GM18505 (cell line): Measurements from ENCODE around the gene FOXK2.
"Not testable (repeated sequence)": the region's sequence is repeated elsewhere in the genome, so short reads cannot be mapped to it uniquely, and the experiment has no call there.

Source experiments
- ATAC-seq: cut with Tn5 transposase; IDR thresholded peaks from one replicate; pipeline ENCODE4 v1.9.1; 2021; ENCODE audit not compliant: unreplicated experiment
- POLR2A ChIP-seq: IDR thresholded peaks from 4 replicates; pipeline ENCODE4 v1.6.1; 2011; ENCODE audit warnings: borderline replicate concordance; ENCODE audit not compliant: insufficient read depth, insufficient read length; ENCODE audit errors: extremely low read depth

The FOXK2 gene

GRCh38 chr17:82503094-82503727, 16.3 kb upstream of the FOXK2 start:
- ATAC-seq = no peak
- TF ChIP-seq POLR2A = no peak

DNA sequence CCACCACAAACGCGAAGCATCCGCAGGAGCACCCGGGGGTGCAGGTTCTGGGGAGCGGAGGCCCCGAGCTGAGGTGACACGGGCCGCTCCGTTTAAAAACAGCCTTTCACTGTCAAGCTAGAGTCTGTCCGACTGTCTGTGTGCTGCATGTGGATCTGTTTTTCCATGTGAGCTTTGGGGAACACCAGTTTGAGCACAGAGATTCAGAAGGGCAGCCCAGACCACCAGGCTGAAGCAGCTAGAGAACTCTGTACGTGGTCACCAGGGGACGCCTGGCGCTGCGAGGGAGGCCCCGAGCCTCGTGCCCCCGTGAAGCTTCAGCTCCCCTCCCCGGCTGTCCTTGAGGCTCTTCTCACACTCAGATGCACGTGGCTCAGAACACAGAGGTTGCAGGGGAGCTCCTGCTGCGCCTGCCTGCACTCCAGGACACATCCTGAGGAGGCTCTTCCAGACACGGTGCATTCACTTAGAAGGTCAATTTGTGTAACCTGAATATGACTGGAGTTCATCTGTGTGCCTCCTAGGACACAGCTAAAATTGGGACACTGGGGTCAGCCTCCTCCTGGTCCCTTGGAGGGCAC, 15.7 kb upstream of the FOXK2 start:
- no peak for TF ChIP-seq POLR2A
- no peak for ATAC-seq

GRCh38 chr17:82505296-82505695, 14.2 kb upstream of the FOXK2 start:
- ATAC-seq = no peak
- TF ChIP-seq POLR2A = no peak

GRCh38 chr17:82506402-82506801, 13.1 kb upstream of the FOXK2 start:
- TF ChIP-seq POLR2A = peak; percentile 56
- peak; percentile 89 for ATAC-seq

- TF ChIP-seq POLR2A = no peak
- no peak for ATAC-seq
These were observed 11.8 kb upstream of the FOXK2 start for GRCh38 chr17:82507631-82508175.

DNA sequence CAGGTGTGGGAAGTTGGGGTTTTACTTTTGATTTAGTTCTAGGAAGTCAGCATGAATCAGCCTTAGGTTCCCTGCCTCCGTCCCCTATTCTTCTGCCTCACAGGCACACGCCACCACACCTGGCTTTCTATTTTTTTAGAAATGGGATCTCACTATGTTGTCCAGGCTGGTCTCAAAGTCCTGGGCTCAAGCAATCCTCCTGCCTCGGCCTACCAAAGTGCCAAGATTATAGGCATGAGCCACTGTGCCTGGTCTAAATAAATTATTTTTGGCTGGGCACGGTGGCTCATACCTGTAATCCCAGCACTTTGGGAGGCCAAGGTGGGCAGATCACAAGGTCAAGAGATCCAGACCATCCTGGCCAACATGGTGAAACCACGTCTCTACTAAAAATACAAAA, 7.9 kb upstream of the FOXK2 start:
- ATAC-seq = not testable (repeated sequence)

DNA sequence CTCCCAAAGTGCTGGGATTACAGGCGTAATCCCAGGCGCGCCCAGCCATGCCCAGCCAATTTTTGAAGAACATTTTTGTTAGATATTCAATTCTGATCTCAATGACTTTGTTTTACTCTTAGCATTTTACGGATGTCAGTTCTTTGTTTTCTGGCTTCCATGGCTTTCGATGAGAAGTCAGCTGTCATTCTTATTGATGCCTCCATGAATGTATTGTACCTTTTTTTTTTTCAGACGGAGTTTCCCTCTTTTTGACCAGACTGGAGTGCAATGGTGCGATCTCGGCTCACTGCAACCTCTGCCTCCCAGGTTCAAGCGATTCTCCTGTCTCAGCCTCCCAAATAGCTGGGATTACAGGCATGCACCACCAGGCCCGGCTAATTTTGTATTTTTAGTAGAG, 5.7 kb upstream of the FOXK2 start:
- not testable (repeated sequence) for ATAC-seq

- no peak for TF ChIP-seq POLR2A
- no peak for ATAC-seq
These were observed 2.2 kb upstream of the FOXK2 start for GRCh38 chr17:82517230-82517865.

DNA sequence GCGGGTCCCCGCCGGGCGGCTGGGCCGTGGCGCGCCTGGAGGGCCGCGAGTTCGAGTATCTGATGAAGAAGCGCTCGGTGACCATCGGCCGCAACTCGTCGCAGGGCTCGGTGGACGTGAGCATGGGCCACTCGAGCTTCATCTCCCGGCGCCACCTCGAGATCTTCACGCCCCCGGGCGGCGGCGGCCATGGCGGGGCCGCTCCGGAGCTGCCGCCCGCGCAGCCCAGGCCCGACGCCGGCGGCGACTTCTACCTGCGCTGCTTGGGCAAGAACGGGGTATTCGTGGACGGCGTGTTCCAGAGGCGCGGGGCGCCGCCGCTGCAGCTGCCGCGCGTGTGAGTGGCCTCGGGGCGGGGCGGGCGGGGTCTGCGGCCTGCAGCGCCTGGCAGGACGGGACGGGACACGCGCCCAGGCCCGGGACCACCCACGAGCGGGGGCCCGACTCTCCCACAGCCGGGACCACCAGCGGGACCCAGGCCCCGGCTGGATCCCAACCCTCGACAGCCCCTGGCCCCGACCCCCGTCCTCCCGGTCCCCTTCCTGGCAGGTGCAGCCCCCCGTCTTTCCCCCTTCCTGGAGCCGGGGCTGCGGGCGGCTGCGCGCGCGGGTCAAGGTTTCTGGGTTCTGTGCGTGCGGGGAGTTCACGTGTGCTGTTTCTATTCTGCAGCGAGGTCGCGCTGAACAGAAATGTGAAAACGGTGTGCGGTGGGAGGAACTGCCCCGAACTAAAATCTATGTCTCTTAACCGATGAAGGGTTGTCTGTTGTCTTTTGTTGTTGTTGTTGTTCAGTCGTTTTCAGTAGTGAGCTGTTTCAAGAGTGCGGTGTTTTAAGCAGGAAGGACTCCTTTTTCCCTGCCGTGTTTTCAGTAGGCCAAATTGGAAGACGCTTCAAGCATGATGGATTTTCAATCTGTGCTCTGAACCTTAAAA, 705 bp downstream of the FOXK2 start:
- TF ChIP-seq POLR2A = no peak
- ATAC-seq = peak; percentile 23

DNA sequence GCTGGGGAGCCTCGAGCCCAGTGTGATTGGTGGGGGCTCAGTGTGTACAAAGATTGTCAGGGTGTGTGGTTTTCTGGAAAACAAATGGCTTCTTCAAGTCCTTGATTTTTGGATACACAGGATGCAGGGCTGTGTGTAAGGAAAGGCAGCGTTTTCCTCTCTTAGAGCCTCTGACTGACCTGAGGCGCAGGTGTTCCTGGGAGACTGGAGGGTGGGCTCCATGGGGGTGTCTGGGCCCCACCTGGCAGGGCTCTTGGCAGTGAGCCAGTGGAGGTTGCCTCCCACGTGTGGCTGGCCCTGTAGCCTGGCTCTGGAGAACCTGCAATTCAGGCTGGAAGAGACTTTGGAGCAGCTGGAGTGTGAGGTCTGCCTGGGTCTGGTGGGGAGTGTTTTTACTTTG, 5.0 kb downstream of the FOXK2 start:
- no peak for TF ChIP-seq POLR2A
- no peak for ATAC-seq

DNA sequence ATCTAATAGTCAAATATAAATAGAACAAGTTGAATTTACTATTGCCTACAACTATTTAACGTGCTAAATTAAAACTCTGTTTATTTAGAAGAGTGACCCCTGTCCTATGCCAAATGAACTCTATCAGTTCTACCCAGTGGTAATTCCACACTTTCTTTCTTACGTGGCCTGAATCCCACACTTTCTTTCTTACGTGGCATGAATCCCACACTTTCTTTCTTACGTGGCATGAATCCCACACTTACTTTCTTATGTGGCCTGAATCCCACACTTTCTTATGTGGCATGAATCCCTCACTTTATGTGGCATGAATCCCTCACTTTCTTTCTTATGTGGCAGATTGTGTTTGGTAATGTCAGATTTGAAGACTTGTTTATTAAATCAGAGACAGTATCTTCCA, 6.2 kb downstream of the FOXK2 start:
- no peak for ATAC-seq
- TF ChIP-seq POLR2A = no peak

DNA sequence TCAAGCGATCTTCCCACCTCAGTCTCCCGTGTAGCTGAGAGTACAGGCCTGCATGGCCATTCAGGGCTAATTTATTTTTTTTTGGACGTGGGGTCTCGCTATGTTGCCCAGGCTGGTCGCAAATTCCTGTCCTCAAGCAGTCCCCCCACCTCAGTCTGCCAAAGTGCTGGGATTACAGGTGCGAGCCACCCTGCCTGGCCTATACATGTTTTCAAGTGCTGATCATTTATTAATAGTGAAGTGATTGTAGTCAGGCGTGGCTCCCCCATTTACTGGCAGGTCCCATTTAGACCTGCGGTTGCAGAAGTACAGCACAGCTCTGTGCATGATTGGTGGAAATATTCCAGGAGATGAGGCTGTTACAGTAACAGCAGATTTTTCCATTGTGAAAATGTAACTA, 8.4 kb downstream of the FOXK2 start:
- no peak for TF ChIP-seq POLR2A
- no peak for ATAC-seq

DNA sequence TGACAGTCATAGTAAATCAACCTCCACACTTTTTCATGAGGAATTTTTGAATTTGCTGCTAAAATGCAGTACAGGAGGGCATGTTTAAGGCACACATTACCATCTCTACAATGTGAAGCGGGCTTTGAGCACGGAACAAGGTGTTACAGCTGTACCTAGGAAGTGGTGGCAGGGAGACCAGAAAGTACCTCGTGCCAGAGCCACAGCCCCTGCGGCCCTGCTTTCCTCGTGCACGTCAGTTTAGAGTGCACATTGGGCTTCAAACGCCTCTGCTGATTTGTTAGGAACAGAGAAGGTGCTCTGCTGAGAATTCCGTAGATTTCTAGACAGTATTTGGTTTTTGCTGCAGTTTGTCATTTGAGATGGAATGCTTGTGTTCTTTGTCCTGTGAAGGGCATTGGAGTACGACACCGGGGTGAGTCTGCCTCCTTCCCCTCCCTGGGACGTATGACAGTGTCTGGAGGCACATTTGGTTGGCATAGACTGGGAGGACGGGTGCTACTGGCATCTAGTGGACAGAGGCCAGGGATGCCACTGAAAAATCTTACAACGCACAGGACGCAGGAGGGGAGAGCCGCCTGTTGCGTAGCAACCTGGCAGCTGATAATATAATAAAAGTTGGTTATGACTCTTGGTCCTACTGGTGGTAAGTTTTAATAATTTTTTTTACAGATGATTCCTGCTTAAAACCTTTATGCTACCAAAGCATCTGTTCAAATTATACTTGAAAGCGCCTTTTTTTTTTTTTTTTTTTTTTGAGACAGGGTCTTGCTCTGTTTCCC, 9.1 kb downstream of the FOXK2 start:
- no peak for TF ChIP-seq POLR2A
- ATAC-seq = no peak
